A549 (cell line): ENCODE measurements around the gene BCAS3.

ENCODE experiments used
- CTCF ChIP-seq: fragments of >200 bp; sonication (Bioruptor Twin); formaldehyde crosslinking; IDR thresholded peaks from 3 replicates; pipeline ENCODE4 v1.5.1; 2016
- EP300 ChIP-seq, 2 experiments: fragments of >200 bp; sonication (Bioruptor Twin); formaldehyde crosslinking; IDR thresholded peaks; 2 replicates in 1 of 2; 3 replicates in 1 of 2; pipeline ENCODE4 v1.6.1; 2016 to 2017
- HOXA7 ChIP-seq: fragments of 250-450 bp; sonication (Bioruptor Pico); IDR thresholded peaks from 2 replicates; pipeline ENCODE4 v1.5.0; 2020; ENCODE audit warnings: mild to moderate bottlenecking, moderate library complexity
- KDM1A ChIP-seq: fragments of 200-600 bp; sonication (generic); IDR thresholded peaks from 2 replicates; pipeline ENCODE4 v1.6.1; 2016; ENCODE audit warnings: low read depth, mild to moderate bottlenecking
- NR3C1 ChIP-seq: fragments of >200 bp; sonication (Bioruptor Twin); formaldehyde crosslinking; IDR thresholded peaks from 3 replicates; pipeline ENCODE4 v1.6.1; 2017
- POLR2AphosphoS2 ChIP-seq: conservative IDR thresholded peaks from 2 replicates; pipeline ENCODE4 v1.6.1; 2012; ENCODE audit warnings: low read length, improper control_type of control experiment, inconsistent platforms
- RFX5 ChIP-seq: fragments of 450-650 bp; IDR thresholded peaks from 2 replicates; pipeline ENCODE4 v1.7.1; 2014; ENCODE audit warnings: antibody characterized with exemption, mild to moderate bottlenecking, moderate library complexity
- RNF2 ChIP-seq: fragments of 200-600 bp; sonication (generic); IDR thresholded peaks from 2 replicates; pipeline ENCODE4 v1.6.1; 2016; ENCODE audit warnings: low read depth, mild to moderate bottlenecking, antibody characterized with exemption, moderate library complexity, borderline replicate concordance
- TF ChIP-seq, protein P1 (sequence below): fragments of 450-650 bp; IDR thresholded peaks from 2 replicates; pipeline ENCODE4 v1.6.1; 2014; ENCODE audit warnings: antibody characterized with exemption
- TF ChIP-seq, protein P2 (sequence below): fragments of 150-350 bp; IDR thresholded peaks from 2 replicates; pipeline ENCODE4 v1.6.1; 2014; ENCODE audit warnings: low read depth, mild to moderate bottlenecking, low read length
- TF ChIP-seq, protein P3 (sequence below): IDR thresholded peaks from 2 replicates; pipeline ENCODE4 v1.6.1; 2012

- TF ChIP-seq RFX5, result no peak
- no peak for TF ChIP-seq CTCF
- TF ChIP-seq NR3C1, result no peak
- no peak for TF ChIP-seq POLR2AphosphoS2
- TF ChIP-seq, protein P1, sequence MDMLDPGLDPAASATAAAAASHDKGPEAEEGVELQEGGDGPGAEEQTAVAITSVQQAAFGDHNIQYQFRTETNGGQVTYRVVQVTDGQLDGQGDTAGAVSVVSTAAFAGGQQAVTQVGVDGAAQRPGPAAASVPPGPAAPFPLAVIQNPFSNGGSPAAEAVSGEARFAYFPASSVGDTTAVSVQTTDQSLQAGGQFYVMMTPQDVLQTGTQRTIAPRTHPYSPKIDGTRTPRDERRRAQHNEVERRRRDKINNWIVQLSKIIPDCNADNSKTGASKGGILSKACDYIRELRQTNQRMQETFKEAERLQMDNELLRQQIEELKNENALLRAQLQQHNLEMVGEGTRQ, result no peak
- TF ChIP-seq RNF2, result no peak
- TF ChIP-seq, protein P2, sequence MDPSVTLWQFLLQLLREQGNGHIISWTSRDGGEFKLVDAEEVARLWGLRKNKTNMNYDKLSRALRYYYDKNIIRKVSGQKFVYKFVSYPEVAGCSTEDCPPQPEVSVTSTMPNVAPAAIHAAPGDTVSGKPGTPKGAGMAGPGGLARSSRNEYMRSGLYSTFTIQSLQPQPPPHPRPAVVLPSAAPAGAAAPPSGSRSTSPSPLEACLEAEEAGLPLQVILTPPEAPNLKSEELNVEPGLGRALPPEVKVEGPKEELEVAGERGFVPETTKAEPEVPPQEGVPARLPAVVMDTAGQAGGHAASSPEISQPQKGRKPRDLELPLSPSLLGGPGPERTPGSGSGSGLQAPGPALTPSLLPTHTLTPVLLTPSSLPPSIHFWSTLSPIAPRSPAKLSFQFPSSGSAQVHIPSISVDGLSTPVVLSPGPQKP, result no peak
- TF ChIP-seq, protein P3, sequence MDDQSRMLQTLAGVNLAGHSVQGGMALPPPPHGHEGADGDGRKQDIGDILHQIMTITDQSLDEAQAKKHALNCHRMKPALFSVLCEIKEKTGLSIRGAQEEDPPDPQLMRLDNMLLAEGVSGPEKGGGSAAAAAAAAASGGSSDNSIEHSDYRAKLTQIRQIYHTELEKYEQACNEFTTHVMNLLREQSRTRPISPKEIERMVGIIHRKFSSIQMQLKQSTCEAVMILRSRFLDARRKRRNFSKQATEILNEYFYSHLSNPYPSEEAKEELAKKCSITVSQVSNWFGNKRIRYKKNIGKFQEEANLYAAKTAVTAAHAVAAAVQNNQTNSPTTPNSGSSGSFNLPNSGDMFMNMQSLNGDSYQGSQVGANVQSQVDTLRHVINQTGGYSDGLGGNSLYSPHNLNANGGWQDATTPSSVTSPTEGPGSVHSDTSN, result no peak
- no peak for TF ChIP-seq EP300 (IDR thresholded peaks at IDR 0.05)
- TF ChIP-seq KDM1A, result no peak
- no peak for TF ChIP-seq HOXA7 (CRISPR knock-in tag)
These were observed 395.5 kb downstream of the BCAS3 start for GRCh38 chr17:61073131-61073530.
